Naive thymus-derived CD8-positive, alpha-beta T cell (primary cell): ENCODE data around the gene SASH1. TPM values are rescaled to one million over a fixed set of nuclear protein-coding genes. Genes with fewer than 3 reads are reported as not detected.

ENCODE experiments used
- ATAC-seq, 2 donors: fragments of 150-1000 bp; cut with Tn5 transposase in 1 of 2; sonication (Bioruptor Pico), chemical (Tn5 transposase) in 1 of 2; 1 replicate in 1 of 2; 2 replicates in 1 of 2; pipeline ENCODE4 v1.10.0; 2021; ENCODE audit warnings: mild to moderate bottlenecking in 2 of 2, moderate library complexity in 2 of 2
- POLR2A ChIA-PET: fragments of 350-600 bp; sonication (Branson Sonifier 250); formaldehyde crosslinking; loops from one replicate; lab custom pipeline; 2021; ENCODE audit warnings: antibody characterized with exemption; lab: Charles Lee
- DNase-seq, 10 donors: peaks; one replicate each; pipeline versions ENCODE4 v3.0.0 to v3.0.0-alpha.2; 2020 to 2022
- H3K27ac Mint-ChIP-seq, 10 donors: one replicate each; pipeline ENCODE4 v1.8.0; 2020 to 2022; ENCODE audit warnings: mild to moderate bottlenecking in 10 of 10, mixed read lengths in 10 of 10, moderate library complexity in 4 of 10, inconsistent platforms in 1 of 10
- H3K27me3 Mint-ChIP-seq, 5 donors: one replicate each; pipeline ENCODE4 v1.8.0; 2021 to 2022; ENCODE audit warnings: mixed read lengths in 5 of 5
- H3K36me3 Mint-ChIP-seq, 3 donors: one replicate each; pipeline ENCODE4 v1.8.0; 2020 to 2022; ENCODE audit warnings: mixed read lengths in 3 of 3, mild to moderate bottlenecking in 2 of 3, inconsistent platforms in 1 of 3
- H3K4me1 Mint-ChIP-seq, 4 donors: one replicate each; pipeline ENCODE4 v1.8.0; 2021 to 2022; ENCODE audit warnings: mixed read lengths in 4 of 4
- H3K4me3 Mint-ChIP-seq, 10 donors: one replicate each; pipeline ENCODE4 v1.8.0; 2020 to 2022; ENCODE audit warnings: mild to moderate bottlenecking in 10 of 10, mixed read lengths in 10 of 10, moderate library complexity in 6 of 10, inconsistent platforms in 1 of 10
- H3K9me3 Mint-ChIP-seq, 9 donors: one replicate each; pipeline ENCODE4 v1.8.0; 2020 to 2022; ENCODE audit warnings: mixed read lengths in 9 of 9, mild to moderate bottlenecking in 3 of 9, inconsistent platforms in 1 of 9, moderate library complexity in 1 of 9
- polyA plus RNA-seq, 3 donors: library from polyadenylated mRNA; unstranded; fragments of 300-500 nt; fragmentation: Illumina TruSeq; gene quantifications; one replicate each; pipeline ENCODE4 v1.2.3, GENCODE V29; 2021
- total RNA-seq, 8 experiments: library from RNA in 2 of 8; stranded (reverse) in 2 of 8; gene quantifications; one replicate each; pipeline ENCODE4 v1.2.3 and lab custom pipeline; 2021 to 2026

The SASH1 gene
- total and polyA plus RNA-seq, 5 experiments from 2014 or later: not detected

GRCh38 chr6:148313488-148313887 lies 29.1 kb upstream of the SASH1 start:
- POLR2A ChIA-PET: no interaction called here
- no peak for ATAC-seq
- Mint-ChIP-seq H3K27me3 (peaks cover 0 to 5% (median 0%) of the 10 kb centered on the region in 5 donors), H3K27ac (no peak overlapping the region), H3K4me1 (no peaks in the 10 kb centered on the region), H3K36me3 (no peaks in the 10 kb centered on the region), H3K9me3 (peaks cover 0 to 2% (median 0%) of the 10 kb centered on the region in 9 donors), H3K4me3 (no peak overlapping the region)
- no peak for DNase-seq

GRCh38 chr6:148316308-148316707 lies 26.3 kb upstream of the SASH1 start:
- no peaks in the 10 kb centered on the region for H3K36me3 Mint-ChIP-seq
- POLR2A ChIA-PET: no interaction called here
- H3K9me3 Mint-ChIP-seq: peaks cover 0 to 5% (median 0%) of the 10 kb centered on the region in 9 donors
- no peak overlapping the region for H3K4me3 Mint-ChIP-seq
- no peaks in the 10 kb centered on the region for H3K4me1 Mint-ChIP-seq
- DNase-seq (no peak), ATAC-seq (no peak)
- H3K27ac Mint-ChIP-seq: no peak overlapping the region
- H3K27me3 Mint-ChIP-seq: peaks cover 2 to 11% (median 4%) of the 10 kb centered on the region in 5 donors

- H3K27me3 Mint-ChIP-seq: peaks cover 2 to 18% (median 5%) of the 10 kb centered on the region in 5 donors
- H3K27ac Mint-ChIP-seq: no peak overlapping the region
- POLR2A ChIA-PET: no interaction called here
- H3K4me1 Mint-ChIP-seq: no peaks in the 10 kb centered on the region
- ATAC-seq (no peak), DNase-seq (no peak)
- no peak overlapping the region for H3K4me3 Mint-ChIP-seq
- H3K36me3 Mint-ChIP-seq: no peaks in the 10 kb centered on the region
- H3K9me3 Mint-ChIP-seq: peaks cover 0 to 7% (median 0%) of the 10 kb centered on the region in 9 donors
These were observed 25.6 kb upstream of the SASH1 start for GRCh38 chr6:148317051-148317450.

- no peaks in the 10 kb centered on the region for H3K4me1 Mint-ChIP-seq
- POLR2A ChIA-PET: no interaction called here
- peaks cover 7 to 25% (median 10%) of the 10 kb centered on the region in 5 donors for H3K27me3 Mint-ChIP-seq
- H3K27ac Mint-ChIP-seq: no peak overlapping the region
- DNase-seq: no peak
- H3K4me3 Mint-ChIP-seq: no peak overlapping the region
- H3K36me3 Mint-ChIP-seq: no peaks in the 10 kb centered on the region
- ATAC-seq: no peak
- H3K9me3 Mint-ChIP-seq: peaks cover 0 to 7% (median 0%) of the 10 kb centered on the region in 9 donors
These were observed 24.9 kb upstream of the SASH1 start for GRCh38 chr6:148317739-148318138.

- H3K36me3 Mint-ChIP-seq: no peaks in the 10 kb centered on the region
- ATAC-seq: no peak
- peaks cover 0 to 9% (median 2%) of the 10 kb centered on the region in 9 donors for H3K9me3 Mint-ChIP-seq
- POLR2A ChIA-PET: interaction anchor here (0.6 kb wide), 1 partner anchor 8 kb away, joined by 3 read pairs; no protein-coding TSS in a partner anchor
- no peak overlapping the region for H3K27ac Mint-ChIP-seq
- H3K4me3 Mint-ChIP-seq: no peak overlapping the region
- DNase-seq: no peak
- peaks cover 0 to 2% (median 0%) of the 10 kb centered on the region in 4 donors for H3K4me1 Mint-ChIP-seq
- peaks cover 18 to 64% (median 22%) of the 10 kb centered on the region in 5 donors for H3K27me3 Mint-ChIP-seq
These were observed 19.9 kb upstream of the SASH1 start for GRCh38 chr6:148322704-148323103.

- peaks cover 0 to 9% (median 2%) of the 10 kb centered on the region in 9 donors for H3K9me3 Mint-ChIP-seq
- peaks cover 18 to 64% (median 22%) of the 10 kb centered on the region in 5 donors for H3K27me3 Mint-ChIP-seq
- H3K4me3 Mint-ChIP-seq: no peak overlapping the region
- no peak for DNase-seq
- no peak for ATAC-seq
- H3K27ac Mint-ChIP-seq: no peak overlapping the region
- POLR2A ChIA-PET: interaction anchor here (0.6 kb wide), 1 partner anchor 9 kb away, joined by 3 read pairs; no protein-coding TSS in a partner anchor
- H3K4me1 Mint-ChIP-seq: peaks cover 0 to 2% (median 0%) of the 10 kb centered on the region in 4 donors
- no peaks in the 10 kb centered on the region for H3K36me3 Mint-ChIP-seq
These were observed 19.3 kb upstream of the SASH1 start for GRCh38 chr6:148323344-148323743.

GRCh38 chr6:148324297-148324985 lies 18.2 kb upstream of the SASH1 start:
- DNase-seq (no peak), ATAC-seq (no peak)
- H3K27me3 Mint-ChIP-seq: peaks cover 19 to 64% (median 22%) of the 10 kb centered on the region in 5 donors
- no peak overlapping the region for H3K27ac Mint-ChIP-seq
- H3K4me1 Mint-ChIP-seq: peaks cover 0 to 2% (median 0%) of the 10 kb centered on the region in 4 donors
- POLR2A ChIA-PET: no interaction called here
- peaks cover 0 to 9% (median 2%) of the 10 kb centered on the region in 9 donors for H3K9me3 Mint-ChIP-seq
- H3K4me3 Mint-ChIP-seq: no peak overlapping the region
- H3K36me3 Mint-ChIP-seq: no peaks in the 10 kb centered on the region

GRCh38 chr6:148325316-148326068 lies 17.1 kb upstream of the SASH1 start:
- Mint-ChIP-seq H3K9me3 (peaks cover 0 to 9% (median 0%) of the 10 kb centered on the region in 9 donors), H3K27me3 (peaks cover 19 to 62% (median 24%) of the 10 kb centered on the region in 5 donors), H3K4me1 (peaks cover 0 to 2% (median 0%) of the 10 kb centered on the region in 4 donors), H3K36me3 (no peaks in the 10 kb centered on the region), H3K4me3 (no peak overlapping the region), H3K27ac (no peak overlapping the region)
- POLR2A ChIA-PET: no interaction called here
- DNase-seq: no peak
- ATAC-seq: no peak

GRCh38 chr6:148328876-148329555 lies 13.6 kb upstream of the SASH1 start:
- peaks cover 18 to 40% (median 24%) of the 10 kb centered on the region in 5 donors for H3K27me3 Mint-ChIP-seq
- peaks cover 0 to 2% (median 0%) of the 10 kb centered on the region in 9 donors for H3K9me3 Mint-ChIP-seq
- POLR2A ChIA-PET: no interaction called here
- peaks cover 0 to 2% (median 0%) of the 10 kb centered on the region in 4 donors for H3K4me1 Mint-ChIP-seq
- no peaks in the 10 kb centered on the region for H3K36me3 Mint-ChIP-seq
- no peak for DNase-seq
- H3K27ac Mint-ChIP-seq: no peak overlapping the region
- no peak for ATAC-seq
- H3K4me3 Mint-ChIP-seq: no peak overlapping the region

- Mint-ChIP-seq H3K4me3 (no peak overlapping the region), H3K36me3 (no peaks in the 10 kb centered on the region), H3K9me3 (no peaks in the 10 kb centered on the region), H3K27me3 (peaks cover 15 to 32% (median 20%) of the 10 kb centered on the region in 5 donors), H3K4me1 (peaks cover 0 to 2% (median 0%) of the 10 kb centered on the region in 4 donors), H3K27ac (no peak overlapping the region)
- POLR2A ChIA-PET: no interaction called here
- DNase-seq (no peak), ATAC-seq (no peak)
These were observed 12.8 kb upstream of the SASH1 start for GRCh38 chr6:148329596-148330381.

- DNase-seq (no peak), ATAC-seq (no peak)
- H3K4me3 Mint-ChIP-seq: no peak overlapping the region
- no peaks in the 10 kb centered on the region for H3K4me1 Mint-ChIP-seq
- H3K27me3 Mint-ChIP-seq: peaks cover 9 to 21% (median 17%) of the 10 kb centered on the region in 5 donors
- POLR2A ChIA-PET: no interaction called here
- peaks cover 0 to 2% (median 0%) of the 10 kb centered on the region in 9 donors for H3K9me3 Mint-ChIP-seq
- no peak overlapping the region for H3K27ac Mint-ChIP-seq
- H3K36me3 Mint-ChIP-seq: no peaks in the 10 kb centered on the region
These were observed 10.6 kb upstream of the SASH1 start for GRCh38 chr6:148332088-148332487.

- H3K27me3 Mint-ChIP-seq: peaks cover 4 to 33% (median 17%) of the 10 kb centered on the region in 5 donors
- POLR2A ChIA-PET: no interaction called here
- no peak for DNase-seq
- H3K9me3 Mint-ChIP-seq: peaks cover 0 to 2% (median 0%) of the 10 kb centered on the region in 9 donors
- no peak overlapping the region for H3K27ac Mint-ChIP-seq
- no peak for ATAC-seq
- H3K4me1 Mint-ChIP-seq: peaks cover 0 to under 1% (median under 1%) of the 10 kb centered on the region in 4 donors
- H3K4me3 Mint-ChIP-seq: no peak overlapping the region
- no peaks in the 10 kb centered on the region for H3K36me3 Mint-ChIP-seq
These were observed 5.7 kb upstream of the SASH1 start for GRCh38 chr6:148336901-148337300.
